IMR-90 (cell line): ENCODE data around the gene DSC3. TPM values are rescaled to one million over a fixed set of nuclear protein-coding genes. Genes with fewer than 3 reads are reported as not detected.

Experiments used
- ATAC-seq: fragments of 200-7000 bp; cut with Tn5 transposase; 2 replicates; pipeline ENCODE4 v1.9.1; 2020; ENCODE audit warnings: low read depth, mild to moderate bottlenecking, moderate library complexity
- BruUV-seq: library from RNA; stranded (reverse); fragments of 400-500 nt; replicated peaks from 2 replicates; lab custom pipeline; 2021; lab: Mats Ljungman, UMichigan
- CTCF ChIA-PET: fragments of 300-600 bp; formaldehyde crosslinking; extraction: SDS; loops from one replicate; lab custom pipeline; 2021; ENCODE audit warnings: antibody characterized with exemption; lab: Yijun Ruan, JAX
- POLR2A ChIA-PET: fragments of 300-600 bp; sonication (Branson Sonifier 250); formaldehyde crosslinking; loops from one replicate; lab custom pipeline; 2022; ENCODE audit warnings: antibody characterized with exemption; ENCODE audit not compliant: unreplicated experiment; lab: Charles Lee
- DNase-seq: peaks from one replicate; pipeline ENCODE4 v3.0.0; 2013
- H2AFZ ChIP-seq: replicated peaks from 2 replicates; pipeline ENCODE3; 2013; ENCODE audit warnings: low read length, mild to moderate bottlenecking; ENCODE audit not compliant: poor library complexity
- H2AK5ac ChIP-seq: 2 replicates; pipeline ENCODE4 v1.6.1; 2013; ENCODE audit warnings: low read depth, low read length, inconsistent platforms
- H2AK9ac ChIP-seq: replicated peaks from 2 replicates; pipeline ENCODE3; 2013; ENCODE audit warnings: mild to moderate bottlenecking, low read depth, low read length, moderate library complexity; ENCODE audit not compliant: poor library complexity
- H2BK120ac ChIP-seq: 2 replicates; pipeline ENCODE4 v1.6.1; 2013; ENCODE audit warnings: low read depth, low read length, inconsistent platforms
- H2BK15ac ChIP-seq: 3 replicates; pipeline ENCODE4 v1.6.1; 2013; ENCODE audit warnings: low read depth, low read length, inconsistent platforms
- H2BK20ac ChIP-seq: 2 replicates; pipeline ENCODE4 v1.6.1; 2013; ENCODE audit warnings: low read depth, mild to moderate bottlenecking, inconsistent platforms, low read length, moderate library complexity
- H2BK5ac ChIP-seq: 2 replicates; pipeline ENCODE4 v1.6.1; 2013; ENCODE audit warnings: mild to moderate bottlenecking, low read depth, low read length, inconsistent platforms; ENCODE audit not compliant: poor library complexity, severe bottlenecking
- H3K14ac ChIP-seq: replicated peaks from 2 replicates; pipeline ENCODE4 v1.6.1; 2013; ENCODE audit warnings: low read depth, low read length, inconsistent platforms
- H3K18ac ChIP-seq: 2 replicates; pipeline ENCODE4 v1.6.1; 2013; ENCODE audit warnings: low read depth, low read length, control low read depth
- H3K23ac ChIP-seq: 2 replicates; pipeline ENCODE4 v1.6.1; 2013; ENCODE audit warnings: low read depth, low read length, inconsistent platforms
- H3K27ac ChIP-seq: 2 replicates; pipeline ENCODE4 v1.5.1; 2013; ENCODE audit warnings: mild to moderate bottlenecking, control low read depth, low read length; ENCODE audit not compliant: insufficient read depth
- H3K27me3 ChIP-seq: 2 replicates; pipeline ENCODE4 v1.6.1; 2013; ENCODE audit warnings: low read length; ENCODE audit not compliant: control insufficient read depth, insufficient read depth
- H3K36me3 ChIP-seq: 2 replicates; pipeline ENCODE4 v1.6.1; 2013; ENCODE audit warnings: low read length, mixed read lengths; ENCODE audit not compliant: control insufficient read depth, insufficient read depth
- H3K4ac ChIP-seq: 2 replicates; pipeline ENCODE4 v1.6.1; 2013; ENCODE audit warnings: low read depth, low read length, inconsistent platforms
- H3K4me1 ChIP-seq: 2 replicates; pipeline ENCODE4 v1.6.1; 2013; ENCODE audit warnings: low read length, mixed read lengths; ENCODE audit not compliant: control insufficient read depth, insufficient read depth
- H3K4me2 ChIP-seq: 2 replicates; pipeline ENCODE4 v1.6.1; 2013; ENCODE audit warnings: low read depth, mild to moderate bottlenecking, control low read depth, low read length, moderate library complexity
- H3K4me3 ChIP-seq: 2 replicates; pipeline ENCODE4 v1.5.1; 2013; ENCODE audit warnings: low read depth, mild to moderate bottlenecking, control low read depth, low read length, moderate library complexity; ENCODE audit not compliant: insufficient read depth
- H3K56ac ChIP-seq: 2 replicates; pipeline ENCODE4 v1.6.1; 2013; ENCODE audit warnings: low read length, inconsistent platforms; ENCODE audit not compliant: insufficient read depth; ENCODE audit errors: extremely low read depth
- H3K79me1 ChIP-seq, 2 experiments: 2 replicates each; pipeline ENCODE4 v1.6.1; 2013; ENCODE audit warnings: low read length in 2 of 2, inconsistent platforms in 1 of 2, low read depth in 1 of 2
- H3K9ac ChIP-seq: 2 replicates; pipeline ENCODE4 v1.6.1; 2013; ENCODE audit warnings: low read depth, low read length, control low read depth
- H3K9me1 ChIP-seq: 2 replicates; pipeline ENCODE4 v1.6.1; 2013; ENCODE audit warnings: low read length, inconsistent platforms; ENCODE audit not compliant: insufficient read depth
- H3K9me3 ChIP-seq: 2 replicates; pipeline ENCODE4 v1.6.1; 2013; ENCODE audit warnings: low read length; ENCODE audit not compliant: control insufficient read depth, insufficient read depth
- H4K20me1 ChIP-seq: 2 replicates; pipeline ENCODE4 v1.6.1; 2013; ENCODE audit warnings: low read length, inconsistent platforms; ENCODE audit not compliant: insufficient read depth
- H4K5ac ChIP-seq: 2 replicates; pipeline ENCODE4 v1.6.1; 2013; ENCODE audit warnings: mild to moderate bottlenecking, low read depth, low read length, control low read depth
- H4K8ac ChIP-seq, 2 experiments: 2 replicates each; pipeline ENCODE4 v1.6.1; 2013; ENCODE audit warnings: low read depth in 2 of 2, low read length in 2 of 2, control low read depth in 1 of 2, inconsistent platforms in 1 of 2
- H4K91ac ChIP-seq: 2 replicates; pipeline ENCODE4 v1.6.1; 2013; ENCODE audit warnings: low read depth, low read length, inconsistent platforms; ENCODE audit not compliant: insufficient read depth
- BHLHE40 ChIP-seq: fragments of 150-350 bp; IDR thresholded peaks from 2 replicates; pipeline ENCODE4 v1.6.1; 2016; ENCODE audit warnings: mild to moderate bottlenecking, low read depth, low read length
- CEBPB ChIP-seq: IDR thresholded peaks from 2 replicates; pipeline ENCODE4 v1.6.1; 2012; ENCODE audit warnings: low read depth, low read length, improper control_type of control experiment
- CTCF ChIP-seq: conservative IDR thresholded peaks from 2 replicates; pipeline ENCODE4 v1.5.1; 2012; ENCODE audit warnings: mild to moderate bottlenecking, low read depth, low read length, improper control_type of control experiment
- ELK1 ChIP-seq: fragments of 150-350 bp; IDR thresholded peaks from 2 replicates; pipeline ENCODE4 v1.6.1; 2016; ENCODE audit warnings: low read depth, mild to moderate bottlenecking, low read length, moderate library complexity, borderline replicate concordance
- FOS ChIP-seq: fragments of 150-350 bp; IDR thresholded peaks from 2 replicates; pipeline ENCODE4 v1.6.1; 2016; ENCODE audit warnings: low read depth, low read length
- MAZ ChIP-seq: IDR thresholded peaks from 2 replicates; pipeline ENCODE4 v1.6.1; 2012; ENCODE audit warnings: low read depth, mild to moderate bottlenecking, low read length, improper control_type of control experiment, moderate library complexity, borderline replicate concordance
- POLR2A ChIP-seq: IDR thresholded peaks from 2 replicates; pipeline ENCODE4 v1.6.1; 2012; ENCODE audit warnings: mild to moderate bottlenecking, low read depth, low read length
- RAD21 ChIP-seq: IDR thresholded peaks from 2 replicates; pipeline ENCODE4 v1.6.1; 2012; ENCODE audit warnings: low read length, improper control_type of control experiment
- RCOR1 ChIP-seq: IDR thresholded peaks from 2 replicates; pipeline ENCODE4 v1.6.1; 2012; ENCODE audit warnings: mild to moderate bottlenecking, low read length, improper control_type of control experiment; ENCODE audit not compliant: insufficient replicate concordance
- SMC3 ChIP-seq: fragments of 150-350 bp; IDR thresholded peaks from 2 replicates; pipeline ENCODE4 v1.6.1; 2016; ENCODE audit warnings: low read depth, mild to moderate bottlenecking, antibody characterized with exemption, low read length, moderate library complexity
- USF2 ChIP-seq: fragments of 150-350 bp; IDR thresholded peaks from 2 replicates; pipeline ENCODE4 v1.6.1; 2017; ENCODE audit warnings: mild to moderate bottlenecking, antibody characterized with exemption, low read length, low read depth
- WGBS, 2 experiments: methylation state at CpG; one replicate each; pipeline versions ENCODE4 v1.1.5 to v1.1.7; 2013; ENCODE audit warnings: missing lambda C conversion rate in 2 of 2; ENCODE audit not compliant: insufficient read length in 1 of 2; ENCODE audit errors: extremely low coverage in 2 of 2; 5-methylcytosine and 5-hydroxymethylcytosine counted together
- dilution Hi-C: fragments of 300-500 bp; cut with HindIII; formaldehyde crosslinking; loops from one replicate; pipeline ENCODE4 v1.14.3; 2018; ENCODE audit warnings: low sequenced_read_pairs; ENCODE audit not compliant: unreplicated experiment
- in situ Hi-C: fragments of 300-500 bp; cut with MboI; formaldehyde crosslinking; loops from 3 replicates; pipeline ENCODE4 v1.14.3; 2019; ENCODE audit warnings: low sequenced_read_pairs, inconsistent platforms, mixed read lengths
- intact Hi-C: fragments of 100-400 bp; cut with micrococcal nuclease; formaldehyde crosslinking; loops from 2 replicates; pipeline ENCODE4 v1.10.0; 2022
- polyA plus RNA-seq, 3 experiments: library from polyadenylated mRNA; depleted of rRNA; stranded (reverse); fragments of >200 nt; gene quantifications; 2 replicates each; pipeline ENCODE4 v1.2.3, GENCODE V29; 2012; ENCODE audit warnings: low replicate concordance in 1 of 3
- total RNA-seq: library from RNA; depleted of rRNA; stranded (reverse); fragments of >200 nt; gene quantifications from 2 replicates; pipeline ENCODE4 v1.2.3, GENCODE V29; 2012

DSC3 gene
- total and polyA plus RNA-seq, 2 of the 4 experiments (the other 2 are of a cell fraction) = under 0.01 to 0.09 TPM

DNA sequence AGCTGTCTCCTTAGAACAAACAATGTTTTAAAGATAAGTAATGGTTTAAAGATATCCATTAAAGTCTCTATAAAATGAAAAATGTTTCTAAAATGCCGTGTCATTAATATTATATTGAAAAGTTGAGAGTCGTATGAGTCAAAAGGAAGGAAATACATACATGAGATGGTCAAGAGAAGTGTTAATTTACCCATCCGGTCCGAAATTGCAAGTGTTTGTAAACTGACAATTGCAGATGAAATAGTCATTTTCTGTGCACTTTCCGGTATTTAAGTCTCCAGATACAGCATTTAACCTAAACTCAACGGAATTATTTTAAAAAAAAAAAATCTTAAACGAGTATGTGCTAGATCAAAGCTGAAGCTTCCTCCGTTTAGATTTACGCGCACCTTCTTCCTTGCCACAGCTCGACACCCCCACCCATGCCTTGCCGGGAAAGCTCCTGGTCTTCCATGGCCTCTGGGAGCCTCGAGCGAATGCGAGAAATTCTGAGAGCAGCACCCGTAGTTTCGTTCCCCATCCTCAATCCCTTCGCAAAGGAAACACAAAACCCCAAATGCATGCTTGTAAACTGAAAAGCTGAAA is 1.8 kb downstream of the DSC3 start:
- no peak overlapping the region for H2BK15ac ChIP-seq
- BruUV-seq = no TSS peak
- CTCF ChIA-PET = no interaction called here
- in situ Hi-C loops (no loop called here), dilution Hi-C loops (no loop called here), intact Hi-C loops (no loop called here)
- H2AFZ ChIP-seq = no peak overlapping the region
- no peak overlapping the region for H3K23ac ChIP-seq
- DNase-seq = no peak
- no peak overlapping the region for H3K9ac ChIP-seq
- H4K91ac ChIP-seq = no peak overlapping the region
- H2AK5ac ChIP-seq = no peak overlapping the region
- ATAC-seq = no peak
- no peak overlapping the region for H3K18ac ChIP-seq
- H2BK20ac ChIP-seq = no peak overlapping the region
- H3K4ac ChIP-seq = no peak overlapping the region
- peaks cover 8% of the 10 kb centered on the region for H3K9me3 ChIP-seq
- no peak overlapping the region for H3K14ac ChIP-seq
- no peak overlapping the region for H2AK9ac ChIP-seq
- H2BK5ac ChIP-seq = no peak overlapping the region
- no peak overlapping the region for H3K4me3 ChIP-seq
- no peak overlapping the region for H4K8ac ChIP-seq
- H3K56ac ChIP-seq = no peak overlapping the region
- peaks cover 21% of the 10 kb centered on the region for H3K27me3 ChIP-seq
- H4K20me1 ChIP-seq = no peaks in the 10 kb centered on the region
- H3K9me1 ChIP-seq = no peaks in the 10 kb centered on the region
- no peak overlapping the region for H3K4me2 ChIP-seq
- no peak for TF ChIP-seq BHLHE40
- TF ChIP-seq CEBPB = no peak
- TF ChIP-seq SMC3 = no peak
- TF ChIP-seq MAZ = no peak
- no peak for TF ChIP-seq ELK1
- no peak for TF ChIP-seq POLR2A
- no peak for TF ChIP-seq RCOR1
- TF ChIP-seq FOS = no peak
- no peak for TF ChIP-seq USF2
- TF ChIP-seq CTCF = no peak
- no peak for TF ChIP-seq RAD21
- no peaks in the 10 kb centered on the region for H3K79me1 ChIP-seq
- H3K36me3 ChIP-seq = no peaks in the 10 kb centered on the region
- H2BK120ac ChIP-seq = no peak overlapping the region
- H3K27ac ChIP-seq = no peak overlapping the region
- H4K5ac ChIP-seq = no peak overlapping the region
- no peaks in the 10 kb centered on the region for H3K4me1 ChIP-seq
- 0% methylated on average over 5 of the region's 18 CpGs; no CpG with 5 or more reads in 1 of the 2 experiments for WGBS, 2 experiments
- POLR2A ChIA-PET = no interaction called here
